Right cardiac atrium (tissue), 5 donors: ENCODE data around the gene AQP2. TPM values are rescaled to one million over a fixed set of nuclear protein-coding genes. Genes with fewer than 3 reads are reported as not detected.

ENCODE experiments used
- ATAC-seq, 2 donors: fragments of 200-7000 bp; cut with Tn5 transposase; one replicate each; pipeline versions ENCODE4 v1.8.0 to v1.9.1; 2020; ENCODE audit warnings: moderate library complexity in 2 of 2, mild to moderate bottlenecking in 1 of 2
- DNase-seq, 3 donors: peaks; one replicate each; pipeline ENCODE4 v3.0.0-alpha.2; 2020
- H3K27ac ChIP-seq: one replicate; pipeline ENCODE4 v1.5.1; 2013; ENCODE audit warnings: mild to moderate bottlenecking, low read length, control low read depth, moderate library complexity
- H3K27me3 ChIP-seq: one replicate; pipeline ENCODE4 v1.6.1; 2013; ENCODE audit not compliant: control insufficient read depth, insufficient read depth
- H3K4me1 ChIP-seq: one replicate; pipeline ENCODE4 v1.6.1; 2013; ENCODE audit warnings: low read length; ENCODE audit not compliant: control insufficient read depth, insufficient read depth
- H3K4me3 ChIP-seq: one replicate; pipeline ENCODE4 v1.5.1; 2013; ENCODE audit warnings: low read length, control low read depth
- H3K9me3 ChIP-seq: one replicate; pipeline ENCODE4 v1.6.1; 2013; ENCODE audit warnings: low read length; ENCODE audit not compliant: control insufficient read depth
- WGBS: extraction: QIAGEN DNeasy Blood & Tissue Kit; methylation state at CpG from one replicate; pipeline ENCODE4 v1.1.7; 2013; 5-methylcytosine and 5-hydroxymethylcytosine counted together
- intact Hi-C, 4 donors: fragments of 100-400 bp; cut with DNase I; formaldehyde crosslinking; loops; one replicate each; pipeline versions ENCODE4 v1.11.0 to v1.14.0; 2022 to 2023
- polyA plus RNA-seq: library from polyadenylated mRNA; stranded (reverse); fragments of 200-250 nt; gene quantifications from one replicate; pipeline ENCODE4 v1.2.3, GENCODE V29; 2013
- total RNA-seq, 4 donors: library from RNA; stranded (reverse); fragmentation: NEBNext Ultra II Directional; extraction: Animal tissue kit (Norgen Biotek cat#: 25700); gene quantifications; one replicate each; pipeline ENCODE4 v1.2.1, GENCODE V29; 2021
- donor health status: healthy with polysubstance abuse.
- donor health status: DM: no; HTN: yes; CAD: no.
- donor health status: DM: no; HTN: no; CAD: no.
- donor health status: DM: no; HTN: yes; CAD: no; lungs with severe emphysema.
- donor health status: DM: yes; HTN: yes; CAD: no.

Gene AQP2
- total and polyA plus RNA-seq, 5 donors = 0.17 to 1.1 (median 0.60) TPM

- ATAC-seq (no peak), DNase-seq (no peak)
- intact Hi-C loops = loop anchor here in 3 of 4 donors (5.0 to 10.0 kb wide), 3 partner anchors 71 to 78 kb away; no protein-coding TSS in a partner anchor
- peaks cover 3% of the 10 kb centered on the region for H3K4me1 ChIP-seq
- no peaks in the 10 kb centered on the region for H3K9me3 ChIP-seq
- H3K4me3 ChIP-seq = no peak overlapping the region
- 81% methylated on average over 14 of the region's 14 CpGs for WGBS
- no peaks in the 10 kb centered on the region for H3K27me3 ChIP-seq
- no peak overlapping the region for H3K27ac ChIP-seq
Measured at GRCh38 chr12:49942921-49943624, 7.5 kb upstream of the AQP2 start.

GRCh38 chr12:49943625-49943960, 6.9 kb upstream of the AQP2 start:
- no peaks in the 10 kb centered on the region for H3K27me3 ChIP-seq

GRCh38 chr12:49944046-49944445, 6.5 kb upstream of the AQP2 start:
- WGBS = 87% methylated on average over 5 of the region's 5 CpGs
- intact Hi-C loops = loop anchor here in 3 of 4 donors (5.0 to 10.0 kb wide), 3 partner anchors 72 to 79 kb away; no protein-coding TSS in a partner anchor
- Histone ChIP-seq H3K4me3 (no peak overlapping the region), H3K27me3 (no peaks in the 10 kb centered on the region), H3K9me3 (no peaks in the 10 kb centered on the region), H3K4me1 (peaks cover 3% of the 10 kb centered on the region), H3K27ac (no peak overlapping the region)
- ATAC-seq = no peak
- DNase-seq = no peak

More at GRCh38 chr12:49943625-49943960, 6.9 kb upstream of the AQP2 start:
- H3K27ac ChIP-seq = no peak overlapping the region
- DNase-seq (no peak), ATAC-seq (no peak)
- no peak overlapping the region for H3K4me3 ChIP-seq
- no peaks in the 10 kb centered on the region for H3K9me3 ChIP-seq
- intact Hi-C loops = loop anchor here in 3 of 4 donors (5.0 to 10.0 kb wide), 3 partner anchors 71 to 79 kb away; no protein-coding TSS in a partner anchor
- H3K4me1 ChIP-seq = peaks cover 3% of the 10 kb centered on the region
- whole genome bisulfite sequencing = 93% methylated on average over 1 of the region's 1 CpG

- Histone ChIP-seq H3K9me3 (no peaks in the 10 kb centered on the region), H3K4me3 (no peak overlapping the region), H3K27ac (no peak overlapping the region), H3K27me3 (no peaks in the 10 kb centered on the region), H3K4me1 (peaks cover under 1% of the 10 kb centered on the region)
- intact Hi-C loops = loop anchor here in 3 of 4 donors (5.0 to 10.0 kb wide), 3 partner anchors 72 to 80 kb away; no protein-coding TSS in a partner anchor
- ATAC-seq (no peak), DNase-seq (no peak)
- WGBS = 94% methylated on average over 3 of the region's 3 CpGs
Measured at GRCh38 chr12:49944718-49945117, 5.8 kb upstream of the AQP2 start.

- ATAC-seq (peak; percentile 93 to 96), DNase-seq (peak; percentile 89 to 95 (median 95))
- no peaks in the 10 kb centered on the region for H3K4me1 ChIP-seq
- H3K9me3 ChIP-seq = no peaks in the 10 kb centered on the region
- intact Hi-C loops = loop anchor here in 1 of 4 donors (10.0 kb wide), 1 partner anchor 81 kb away; no protein-coding TSS in a partner anchor
- 7% methylated on average over 28 of the region's 28 CpGs for WGBS
- no peak overlapping the region for H3K4me3 ChIP-seq
- H3K27me3 ChIP-seq = no peaks in the 10 kb centered on the region
- peak overlapping the region; percentile 26 for H3K27ac ChIP-seq
Measured at GRCh38 chr12:49945394-49946080, 5.0 kb upstream of the AQP2 start.

GRCh38 chr12:49946086-49946485, 4.5 kb upstream of the AQP2 start:
- Histone ChIP-seq H3K9me3 (no peaks in the 10 kb centered on the region), H3K27ac (no peak overlapping the region), H3K27me3 (no peaks in the 10 kb centered on the region), H3K4me1 (no peaks in the 10 kb centered on the region), H3K4me3 (no peak overlapping the region)
- intact Hi-C loops = loop anchor here in 1 of 4 donors (10.0 kb wide), 1 partner anchor 81 kb away; no protein-coding TSS in a partner anchor
- no peak for DNase-seq
- ATAC-seq = no peak
- WGBS = 90% methylated on average over 9 of the region's 9 CpGs

- intact Hi-C loops = loop anchor here in 1 of 4 donors (10.0 kb wide), 1 partner anchor 82 kb away; no protein-coding TSS in a partner anchor
Measured at GRCh38 chr12:49946497-49946896, 4.0 kb upstream of the AQP2 start.

GRCh38 chr12:49947593-49948226, 2.8 kb upstream of the AQP2 start:
- WGBS = 84% methylated on average over 7 of the region's 7 CpGs
- Histone ChIP-seq H3K4me3 (no peak overlapping the region), H3K27ac (no peak overlapping the region), H3K4me1 (no peaks in the 10 kb centered on the region), H3K27me3 (no peaks in the 10 kb centered on the region), H3K9me3 (no peaks in the 10 kb centered on the region)
- ATAC-seq = no peak
- intact Hi-C loops = loop anchor here in 1 of 4 donors (10.0 kb wide), 1 partner anchor 83 kb away; no protein-coding TSS in a partner anchor
- DNase-seq = no peak

More at GRCh38 chr12:49946497-49946896, 4.0 kb upstream of the AQP2 start:
- H3K27me3 ChIP-seq = no peaks in the 10 kb centered on the region
- H3K4me3 ChIP-seq = no peak overlapping the region
- 81% methylated on average over 3 of the region's 3 CpGs for WGBS
- H3K9me3 ChIP-seq = no peaks in the 10 kb centered on the region
- no peaks in the 10 kb centered on the region for H3K4me1 ChIP-seq
- ATAC-seq = no peak
- H3K27ac ChIP-seq = no peak overlapping the region
- DNase-seq = no peak

GRCh38 chr12:49948866-49949845, 1.4 kb upstream of the AQP2 start:
- DNase-seq = no peak
- intact Hi-C loops = loop anchor here in 1 of 4 donors (10.0 kb wide), 1 partner anchor 84 kb away; no protein-coding TSS in a partner anchor

GRCh38 chr12:49949866-49950265, 671 bp upstream of the AQP2 start:
- ATAC-seq (no peak), DNase-seq (no peak)
- H3K4me1 ChIP-seq = no peaks in the 10 kb centered on the region
- H3K27ac ChIP-seq = no peak overlapping the region
- H3K27me3 ChIP-seq = no peaks in the 10 kb centered on the region
- 94% methylated on average over 3 of the region's 3 CpGs for WGBS
- no peaks in the 10 kb centered on the region for H3K9me3 ChIP-seq
- H3K4me3 ChIP-seq = no peak overlapping the region
- intact Hi-C loops = loop anchor here in 2 of 4 donors (10.0 kb wide), 2 partner anchors 75 to 85 kb away; no protein-coding TSS in a partner anchor

More at GRCh38 chr12:49948866-49949845, 1.4 kb upstream of the AQP2 start:
- no peak overlapping the region for H3K4me3 ChIP-seq
- no peaks in the 10 kb centered on the region for H3K4me1 ChIP-seq
- no peak for ATAC-seq
- H3K27me3 ChIP-seq = no peaks in the 10 kb centered on the region
- 80% methylated on average over 13 of the region's 13 CpGs for WGBS
- no peaks in the 10 kb centered on the region for H3K9me3 ChIP-seq
- H3K27ac ChIP-seq = no peak overlapping the region
